ENCODE data around the gene RPTOR.
"Not testable (repeated sequence)": the region's sequence is repeated elsewhere in the genome, so short reads cannot be mapped to it uniquely, and the experiment has no call there.

Gene RPTOR

GRCh38 chr17:80499961-80500665, 44.5 kb upstream of the RPTOR start:
- no peak for DNase-seq (ENCODE audit: low spot score)

GRCh38 chr17:80501741-80502577, 42.7 kb upstream of the RPTOR start:
- DNase-seq (ENCODE audit: low spot score): no peak
- TF ChIP-seq CTCF (IDR thresholded peaks at IDR 0.05; ENCODE audit: extremely low read depth, missing control alignments): no peak

More at GRCh38 chr17:80499961-80500665, 44.5 kb upstream of the RPTOR start:
- TF ChIP-seq CTCF (IDR thresholded peaks at IDR 0.05; ENCODE audit: extremely low read depth, missing control alignments): no peak

DNA sequence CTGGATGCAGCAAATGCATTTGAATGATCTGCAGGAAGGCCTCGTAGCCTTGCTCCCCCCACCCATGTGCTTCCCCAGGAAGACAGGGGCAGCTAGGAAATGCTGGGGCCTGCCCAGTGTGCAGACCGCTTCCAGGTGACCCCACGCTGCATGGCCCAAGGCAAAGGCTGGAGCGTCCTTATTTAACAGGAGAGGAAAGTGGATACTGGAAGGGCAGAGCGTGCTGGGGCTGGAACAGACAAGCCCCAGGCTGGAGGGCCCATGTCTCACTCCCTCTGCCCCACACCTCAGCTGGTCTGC, 42.1 kb upstream of the RPTOR start:
- TF ChIP-seq CTCF (IDR thresholded peaks at IDR 0.05; ENCODE audit: extremely low read depth, missing control alignments): no peak
- DNase-seq (ENCODE audit: low spot score): no peak

DNA sequence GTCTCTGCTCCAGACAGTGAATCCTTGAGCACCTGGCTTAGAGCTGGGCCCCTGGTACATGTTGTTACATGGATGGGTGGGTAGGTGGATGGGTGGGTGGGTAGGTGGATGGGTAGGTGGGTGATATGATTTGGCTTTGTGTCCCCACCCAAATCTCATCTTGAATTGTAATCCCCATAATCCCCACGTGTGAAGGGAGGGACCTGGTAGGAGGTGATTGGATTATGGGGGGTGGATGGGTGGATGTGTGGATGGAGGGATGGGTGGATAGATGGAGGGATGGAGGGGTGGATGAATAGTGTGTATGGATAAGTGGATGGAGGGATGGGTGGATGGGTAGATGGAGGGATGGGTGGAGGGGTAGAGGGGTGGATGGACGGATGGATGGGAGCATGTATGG, 41.6 kb upstream of the RPTOR start:
- no peak for TF ChIP-seq CTCF (IDR thresholded peaks at IDR 0.05; ENCODE audit: extremely low read depth, missing control alignments)
- no peak for DNase-seq (ENCODE audit: low spot score)

DNA sequence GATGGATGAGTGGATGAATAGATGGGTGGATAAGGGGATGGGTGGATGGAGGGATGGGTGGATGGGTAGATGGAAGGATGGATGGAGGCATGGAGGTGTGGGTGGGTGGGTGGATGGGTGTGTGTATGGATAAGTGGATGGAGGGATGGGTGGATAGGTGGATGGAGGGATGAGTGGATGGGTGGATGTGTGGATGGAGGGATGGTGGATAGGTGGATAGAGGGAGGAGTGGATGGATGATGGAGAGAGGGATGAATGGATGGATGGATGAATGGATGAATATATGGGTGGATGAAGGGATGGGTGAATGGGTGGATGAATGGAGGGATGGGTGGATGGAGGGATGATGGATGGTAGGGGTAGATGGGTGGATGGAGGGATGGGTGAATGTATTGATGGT, 40.7 kb upstream of the RPTOR start:
- TF ChIP-seq CTCF (IDR thresholded peaks at IDR 0.05; ENCODE audit: extremely low read depth, missing control alignments): no peak
- no peak for DNase-seq (ENCODE audit: low spot score)

DNA sequence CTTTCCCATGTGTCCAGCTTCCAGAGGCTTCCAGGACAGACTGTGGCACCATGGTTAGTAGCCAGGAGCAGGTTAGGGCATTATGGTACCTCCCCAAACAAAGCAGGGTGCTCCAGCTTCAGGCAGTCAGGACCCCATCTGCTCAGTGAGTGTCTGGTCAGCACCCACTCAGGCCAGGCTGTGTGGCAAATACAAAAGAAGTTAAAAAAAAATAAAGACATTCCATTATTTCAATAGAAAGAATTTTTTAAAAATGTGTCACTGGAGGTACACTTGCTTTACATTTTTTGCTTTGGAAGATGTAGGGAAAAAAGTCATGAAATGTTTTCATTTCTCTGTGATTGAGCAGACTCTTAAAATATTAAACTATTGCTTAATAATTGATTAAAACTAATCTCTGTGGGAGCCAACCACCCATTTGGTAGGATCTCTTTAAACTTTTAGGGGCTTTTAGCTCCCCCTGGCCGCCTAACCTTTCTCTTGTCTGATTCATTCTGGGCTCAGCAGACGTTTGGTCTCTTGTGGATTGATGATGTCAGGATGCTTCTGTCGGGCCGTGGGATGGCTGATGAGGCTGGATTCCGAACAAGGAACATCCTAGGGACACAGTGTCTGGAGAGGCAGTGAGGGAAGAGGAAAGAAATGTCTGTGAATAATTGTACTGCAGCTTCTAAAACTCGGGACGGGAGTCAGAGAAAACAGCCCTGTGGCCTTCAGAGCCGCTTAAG, 39.8 kb upstream of the RPTOR start:
- no peak for DNase-seq (ENCODE audit: low spot score)
- TF ChIP-seq CTCF (IDR thresholded peaks at IDR 0.05; ENCODE audit: extremely low read depth, missing control alignments): no peak

GRCh38 chr17:80507177-80507576, 37.5 kb upstream of the RPTOR start:
- DNase-seq (ENCODE audit: low spot score): not testable (repeated sequence)

All from GM20000 (cell line).